OCI-LY3 (cell line): ENCODE measurements around the gene SYT8.

ENCODE experiments used
- EZH2phosphoT487 ChIP-seq: fragments of 200-600 bp; shearing (Covaris generic); IDR thresholded peaks from 2 replicates; pipeline ENCODE4 v1.6.1; 2018; ENCODE audit warnings: antibody characterized with exemption, mixed run types, low read depth
- TF ChIP-seq, protein P1 (sequence below): fragments of 200-600, 300-600 bp; sonication (generic); IDR thresholded peaks from 2 replicates; pipeline ENCODE4 v1.5.1; 2014; ENCODE audit warnings: antibody characterized with exemption, low read length, low read depth

DNA sequence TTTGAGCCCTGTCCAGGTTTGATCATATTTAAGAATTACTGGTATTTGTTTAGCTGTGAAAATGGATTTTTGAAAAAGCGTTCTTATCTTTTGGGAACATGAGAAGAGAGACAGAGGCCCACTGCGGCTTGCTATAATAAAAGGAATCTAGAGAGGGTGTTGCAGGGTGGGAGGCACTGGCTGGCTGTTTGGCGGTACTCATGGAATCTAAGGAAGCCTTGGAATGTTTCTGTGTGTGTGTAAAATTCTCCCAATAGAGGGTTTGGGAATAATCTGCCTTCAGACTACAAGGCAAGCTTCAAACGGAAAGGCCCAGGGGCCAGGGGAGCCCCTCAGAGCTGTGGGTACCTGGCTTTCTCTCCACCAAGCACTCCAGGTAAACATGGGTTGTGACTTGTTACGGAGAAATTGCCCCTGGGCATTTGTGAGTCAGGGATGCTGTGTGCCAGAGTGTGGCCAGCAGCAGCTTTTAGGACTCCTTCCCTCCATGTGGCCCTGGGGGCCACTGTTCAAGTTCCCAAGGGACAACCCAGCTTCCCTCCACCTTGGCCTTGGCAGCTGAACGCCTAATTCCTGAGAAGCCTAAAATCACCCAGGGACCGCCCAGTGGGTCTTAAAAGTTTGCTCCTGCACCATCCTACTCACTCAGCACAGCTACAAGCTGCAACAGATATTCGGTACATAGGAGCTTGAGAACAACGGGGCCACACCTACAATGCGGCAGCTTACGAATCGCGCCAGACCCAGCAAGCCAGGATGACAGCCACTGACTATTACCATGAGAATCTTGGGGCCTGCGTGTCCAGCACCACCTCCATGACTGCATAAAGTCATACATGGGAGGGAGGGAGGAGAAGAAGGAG, 14.1 kb upstream of the SYT8 start:
- TF ChIP-seq, protein P1, sequence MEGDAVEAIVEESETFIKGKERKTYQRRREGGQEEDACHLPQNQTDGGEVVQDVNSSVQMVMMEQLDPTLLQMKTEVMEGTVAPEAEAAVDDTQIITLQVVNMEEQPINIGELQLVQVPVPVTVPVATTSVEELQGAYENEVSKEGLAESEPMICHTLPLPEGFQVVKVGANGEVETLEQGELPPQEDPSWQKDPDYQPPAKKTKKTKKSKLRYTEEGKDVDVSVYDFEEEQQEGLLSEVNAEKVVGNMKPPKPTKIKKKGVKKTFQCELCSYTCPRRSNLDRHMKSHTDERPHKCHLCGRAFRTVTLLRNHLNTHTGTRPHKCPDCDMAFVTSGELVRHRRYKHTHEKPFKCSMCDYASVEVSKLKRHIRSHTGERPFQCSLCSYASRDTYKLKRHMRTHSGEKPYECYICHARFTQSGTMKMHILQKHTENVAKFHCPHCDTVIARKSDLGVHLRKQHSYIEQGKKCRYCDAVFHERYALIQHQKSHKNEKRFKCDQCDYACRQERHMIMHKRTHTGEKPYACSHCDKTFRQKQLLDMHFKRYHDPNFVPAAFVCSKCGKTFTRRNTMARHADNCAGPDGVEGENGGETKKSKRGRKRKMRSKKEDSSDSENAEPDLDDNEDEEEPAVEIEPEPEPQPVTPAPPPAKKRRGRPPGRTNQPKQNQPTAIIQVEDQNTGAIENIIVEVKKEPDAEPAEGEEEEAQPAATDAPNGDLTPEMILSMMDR = no peak
- TF ChIP-seq EZH2phosphoT487 = no peak
